GM19455 (cell line): Measurements from ENCODE around the gene PREP.
"Not testable (repeated sequence)": the region's sequence is repeated elsewhere in the genome, so short reads cannot be mapped to it uniquely, and the experiment has no call there.

ENCODE experiments used
- ATAC-seq: cut with Tn5 transposase; IDR thresholded peaks from one replicate; pipeline ENCODE4 v1.9.1; 2021; ENCODE audit not compliant: unreplicated experiment

PREP gene

GRCh38 chr6:105348897-105349296, 54.0 kb downstream of the PREP start:
- ATAC-seq, result no peak

DNA sequence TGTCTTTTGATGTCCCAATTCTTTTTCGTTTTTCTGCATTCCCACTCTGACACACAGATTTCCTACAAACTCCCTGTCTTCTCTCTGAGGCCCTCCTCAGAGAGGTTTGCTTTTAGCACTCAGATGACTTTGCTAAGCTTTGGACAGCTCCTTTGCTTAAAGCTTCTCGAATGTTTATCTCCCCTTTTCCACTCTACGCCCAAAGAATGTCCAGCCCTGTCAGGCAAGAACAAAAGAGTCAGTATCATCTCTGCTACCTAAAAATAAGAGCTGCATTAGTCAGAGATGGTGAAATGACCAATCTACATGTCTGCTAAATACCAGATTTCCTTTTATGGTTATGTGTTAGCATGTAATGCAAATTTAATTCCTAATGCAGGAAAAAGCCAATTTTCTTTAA, 56.8 kb downstream of the PREP start:
- no peak for ATAC-seq

- ATAC-seq, result no peak
These were observed 57.4 kb downstream of the PREP start for GRCh38 chr6:105345506-105345905.

GRCh38 chr6:105344881-105345370, 58.0 kb downstream of the PREP start:
- no peak for ATAC-seq

- not testable (repeated sequence) for ATAC-seq
These were observed 64.4 kb downstream of the PREP start for GRCh38 chr6:105338350-105338983.

- no peak for ATAC-seq
These were observed 65.9 kb downstream of the PREP start for GRCh38 chr6:105336986-105337385.

GRCh38 chr6:105332576-105332975, 70.3 kb downstream of the PREP start:
- no peak for ATAC-seq

GRCh38 chr6:105331927-105332326, 71.0 kb downstream of the PREP start:
- no peak for ATAC-seq

GRCh38 chr6:105330913-105331312, 72.0 kb downstream of the PREP start:
- no peak for ATAC-seq

DNA sequence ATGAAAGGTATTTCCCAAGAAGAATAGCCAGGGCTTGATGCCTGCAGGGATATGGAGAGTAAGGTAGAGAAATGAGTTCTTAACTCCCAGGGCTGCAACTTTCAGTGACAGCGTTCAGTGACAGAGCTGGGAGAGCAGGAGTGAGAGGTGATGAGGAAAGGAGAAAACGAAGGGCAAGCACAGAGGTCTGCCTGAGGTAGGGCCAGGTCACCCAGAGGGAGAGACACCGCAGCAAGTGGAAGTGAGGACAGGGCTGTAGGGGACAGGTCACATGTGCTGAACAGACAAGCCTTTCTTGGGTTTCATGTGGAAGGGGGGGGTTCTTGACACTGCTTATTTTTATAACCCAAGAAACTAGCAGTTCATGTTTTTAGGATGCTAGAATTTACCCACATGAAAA, 72.5 kb downstream of the PREP start:
- ATAC-seq, result no peak

DNA sequence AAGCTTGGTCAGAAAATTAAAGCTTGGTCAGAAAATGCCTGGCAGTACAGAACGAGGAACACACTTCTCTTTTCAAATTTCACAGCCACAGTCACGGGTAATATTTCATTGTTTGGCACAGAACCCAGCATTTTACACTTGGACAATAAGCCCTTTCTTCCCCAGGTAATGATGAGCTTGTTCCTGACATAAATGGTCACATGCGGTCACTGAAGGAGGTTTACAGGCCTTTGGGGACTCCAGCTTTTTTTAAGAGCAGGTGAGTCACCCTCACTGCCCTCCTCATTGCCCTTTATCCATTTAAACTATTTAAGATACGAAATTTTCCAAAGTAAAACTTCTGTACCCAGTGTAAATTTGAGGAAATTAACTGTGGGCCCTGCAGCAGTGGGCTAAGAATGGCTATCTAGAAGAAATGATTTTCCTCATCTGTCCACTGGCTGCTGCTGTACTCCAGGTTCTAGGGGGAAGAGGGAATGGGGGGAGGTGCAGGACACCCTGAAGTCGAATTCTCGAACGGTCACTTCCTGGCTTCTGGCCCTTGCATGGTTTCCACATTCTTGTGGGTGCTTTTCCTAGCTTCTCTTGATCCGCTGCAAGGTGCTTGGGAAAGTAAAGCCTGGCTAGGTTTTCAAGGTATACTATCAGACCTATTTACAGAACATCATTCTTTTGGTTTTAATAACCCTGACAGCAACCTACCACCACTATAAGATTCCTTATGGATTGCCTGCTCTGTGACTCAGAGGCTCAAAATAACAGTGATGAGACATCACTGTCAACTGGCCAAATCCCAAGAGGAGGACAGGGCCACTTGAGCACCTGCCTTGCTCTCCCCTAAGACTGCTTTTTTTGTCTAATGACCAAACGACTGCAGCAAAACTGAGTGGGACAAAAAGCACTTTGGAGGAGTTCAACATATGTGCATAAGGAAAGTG, 75.8 kb downstream of the PREP start:
- ATAC-seq, result no peak

DNA sequence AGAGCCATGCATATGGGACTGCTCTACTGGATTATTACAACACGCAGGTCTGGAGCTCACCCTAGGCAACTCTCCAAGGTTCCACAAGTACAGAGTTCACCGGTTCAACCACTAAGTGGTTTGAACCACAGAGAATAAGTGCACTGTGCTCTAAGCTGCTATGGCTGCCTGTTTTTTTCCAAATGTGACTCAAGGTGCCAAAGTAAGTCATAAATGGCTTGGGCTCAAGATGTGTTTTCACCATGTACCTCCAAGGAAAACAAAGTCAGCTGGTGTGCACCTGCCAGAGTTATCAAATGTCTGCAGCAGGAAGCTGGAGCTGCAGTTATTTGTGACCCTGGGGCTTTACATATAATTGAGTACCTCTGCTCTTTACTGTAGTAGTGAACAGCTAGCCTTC, 76.7 kb downstream of the PREP start:
- no peak for ATAC-seq

DNA sequence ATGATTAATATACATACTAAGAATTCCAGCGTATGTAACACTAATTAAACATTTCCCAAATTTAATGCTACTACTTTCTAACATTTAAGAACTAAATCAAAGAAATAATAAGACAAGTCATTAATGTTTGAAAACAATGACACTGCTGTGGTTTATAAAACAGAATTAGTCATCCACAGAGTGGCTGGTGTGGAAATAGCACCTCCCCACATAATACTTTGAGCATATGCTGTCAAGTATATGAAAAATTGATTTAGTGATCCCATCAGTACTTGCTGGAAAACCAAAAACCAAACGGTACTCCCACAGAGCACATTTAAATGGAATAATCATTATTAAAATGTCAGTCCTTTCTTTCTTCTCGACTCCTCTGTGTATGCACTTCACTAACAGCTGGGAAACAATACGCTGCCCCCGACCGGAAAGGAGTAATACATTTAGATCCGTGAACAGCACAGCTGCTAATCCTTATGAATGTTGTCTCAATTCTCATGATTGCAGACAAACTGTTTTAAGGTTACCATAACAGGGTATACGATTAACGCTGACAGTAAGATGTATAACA, 78.4 kb downstream of the PREP start:
- ATAC-seq, result no peak

DNA sequence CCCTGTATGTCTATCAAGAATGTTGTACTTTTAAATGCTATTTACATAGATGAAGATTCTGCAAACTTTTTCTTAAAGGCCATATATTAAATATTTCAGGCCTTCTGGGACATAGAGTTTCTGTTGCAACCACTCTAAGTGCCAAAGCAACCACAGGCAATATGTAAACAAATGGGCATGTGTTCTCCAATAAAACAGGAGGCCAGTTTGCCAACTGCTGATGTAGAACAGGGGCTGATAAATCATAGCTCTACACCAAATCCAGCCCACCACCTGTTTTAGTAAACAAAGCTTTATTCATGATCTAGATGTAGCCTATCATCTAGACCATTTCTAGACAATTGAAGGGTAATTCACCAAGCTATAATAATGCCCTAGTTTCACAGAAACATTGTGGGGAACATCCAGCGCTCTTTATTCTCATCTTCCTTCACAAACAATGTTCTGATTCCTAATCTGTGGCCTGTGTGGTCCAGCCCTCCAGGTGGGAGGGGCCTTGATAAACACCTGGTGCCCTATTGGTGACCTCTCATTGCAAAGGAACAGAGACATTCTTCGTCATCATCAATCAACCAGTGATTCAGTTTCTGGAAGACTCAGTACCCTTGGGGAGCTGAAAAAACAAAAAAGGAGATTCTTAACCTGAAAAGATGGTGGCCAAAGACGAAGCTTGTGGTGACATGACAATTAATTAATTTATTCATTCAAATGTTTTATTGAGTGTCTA, 80.2 kb downstream of the PREP start:
- no peak for ATAC-seq

GRCh38 chr6:105321728-105322127, 81.2 kb downstream of the PREP start:
- ATAC-seq, result no peak

DNA sequence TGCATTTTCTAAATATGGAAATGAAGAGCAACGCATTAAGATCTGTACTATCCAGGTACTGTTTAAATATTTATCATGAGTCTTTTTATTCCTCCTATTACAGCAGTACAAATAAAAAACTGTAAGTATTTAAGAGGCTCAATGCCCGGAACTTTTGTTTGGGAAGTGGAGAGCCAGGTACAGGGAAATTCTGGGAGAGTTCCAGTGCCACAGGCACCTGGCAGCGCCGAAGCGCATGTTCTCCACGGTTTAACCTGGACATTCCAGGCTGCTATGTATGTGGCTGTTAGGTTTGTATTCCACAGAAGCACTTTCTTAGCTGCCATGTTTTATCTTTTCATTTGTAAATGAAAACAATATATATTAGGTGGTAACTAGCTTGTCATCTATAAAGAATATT, 81.7 kb downstream of the PREP start:
- ATAC-seq, result no peak

DNA sequence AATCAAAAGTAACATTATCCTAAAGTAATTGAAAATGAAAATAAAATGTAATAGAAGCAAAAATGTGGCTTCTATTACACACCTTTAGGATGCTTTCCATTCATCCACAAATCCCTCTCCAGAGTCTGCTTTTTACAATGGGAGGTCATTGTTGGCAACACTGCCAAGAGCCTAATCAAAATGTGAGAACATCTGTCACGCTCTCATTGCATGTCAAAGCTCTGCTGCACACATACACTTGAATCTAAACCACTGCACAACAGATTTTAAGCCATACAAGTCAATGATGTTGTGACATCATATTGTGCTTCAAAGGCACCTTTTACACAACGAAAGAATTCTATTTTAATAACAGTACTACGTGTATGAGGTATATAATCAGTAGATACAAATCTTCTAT, 82.1 kb downstream of the PREP start:
- no peak for ATAC-seq

- ATAC-seq, result no peak
These were observed 82.6 kb downstream of the PREP start for GRCh38 chr6:105320271-105320670.

DNA sequence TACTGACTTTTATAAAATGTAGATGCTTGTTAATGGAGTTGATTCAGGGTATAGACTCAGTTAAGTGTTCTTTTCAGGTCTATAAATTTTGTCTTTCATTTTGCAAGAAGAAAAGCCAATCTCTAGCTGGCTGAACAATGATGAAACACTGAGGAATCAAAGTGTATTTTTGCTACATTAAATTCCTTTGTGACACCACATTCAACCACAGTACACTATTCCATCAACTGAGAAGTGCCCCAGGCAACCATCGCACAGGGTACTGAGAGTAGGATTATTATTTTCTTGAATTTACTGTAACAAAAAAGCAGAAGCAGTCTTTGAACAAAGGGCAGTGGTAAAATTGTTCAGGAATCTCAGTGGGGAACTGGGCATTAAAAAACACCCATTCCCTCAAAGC, 83.6 kb downstream of the PREP start:
- no peak for ATAC-seq

- no peak for ATAC-seq
These were observed 84.2 kb downstream of the PREP start for GRCh38 chr6:105318660-105319059.
